Ovary (tissue), 9 donors: ENCODE measurements around the gene THBS1. TPM values are rescaled to one million over a fixed set of nuclear protein-coding genes. Genes with fewer than 3 reads are reported as not detected.

ENCODE experiments used
- DNase-seq, 5 donors: peaks; one replicate each; pipeline ENCODE4 v3.0.0-alpha.2; 2019 to 2020
- H3K27ac ChIP-seq, 2 donors: fragments of 200-600 bp; one replicate each; pipeline versions ENCODE4 v1.5.1 to v1.8.0; 2019 to 2022
- H3K27me3 ChIP-seq: fragments of 200-600 bp; one replicate; pipeline ENCODE4 v1.8.0; 2022
- H3K36me3 ChIP-seq: fragments of 200-600 bp; sonication (generic); one replicate; pipeline ENCODE4 v1.5.1; 2019
- H3K4me1 ChIP-seq: one replicate; pipeline ENCODE4 v1.8.1; 2013; ENCODE audit warnings: mild to moderate bottlenecking, moderate library complexity; ENCODE audit not compliant: insufficient read depth
- H3K4me3 ChIP-seq: fragments of 200-600 bp; sonication (generic); one replicate; pipeline ENCODE4 v1.5.1; 2017
- H3K9me3 ChIP-seq, 2 donors: fragments of 200-600 bp in 1 of 2; sonication (generic) in 1 of 2; one replicate each; pipeline versions ENCODE4 v1.5.1 to v1.8.1; 2013 to 2019; ENCODE audit warnings: mild to moderate bottlenecking in 1 of 2, moderate library complexity in 1 of 2
- EP300 ChIP-seq: sonication (generic); formaldehyde crosslinking; IDR thresholded peaks from one replicate; pipeline ENCODE4 v1.6.1; 2017; ENCODE audit warnings: antibody characterized with exemption
- POLR2A ChIP-seq: fragments of 450-650 bp; IDR thresholded peaks from one replicate; pipeline ENCODE4 v1.6.1; 2017; ENCODE audit warnings: antibody characterized with exemption, mild to moderate bottlenecking, moderate library complexity
- WGBS, 3 donors: extraction: QIAGEN DNeasy Blood & Tissue Kit in 1 of 3; methylation state at CpG; one replicate each; pipeline versions ENCODE4 v1.1.5 to v1.1.7; 2013 to 2017; 5-methylcytosine and 5-hydroxymethylcytosine counted together
- intact Hi-C, 4 donors: fragments of 100-400 bp; cut with DNase I; formaldehyde crosslinking; loops; one replicate each; pipeline versions ENCODE4 v1.11.0 to v1.15.1; 2022 to 2023
- polyA plus RNA-seq, 2 donors: library from polyadenylated mRNA; stranded (reverse); fragments of 200-250 nt in 1 of 2; fragments of 350-450 nt in 1 of 2; fragmentation: Illumina TruSeq in 1 of 2; extraction: RNeasy Lipid Tissue Mini Kit (QIAGEN cat#74804) in 1 of 2; gene quantifications; one replicate each; pipeline ENCODE4 v1.2.3, GENCODE V29; 2013 to 2014
- total RNA-seq, 7 donors: library from RNA; depleted of rRNA in 2 of 7; stranded (reverse); fragments of >200 nt in 2 of 7; fragmentation: NEBNext Ultra II Directional in 3 of 7; extraction: Animal tissue kit (Norgen Biotek cat#: 25700) in 3 of 7; gene quantifications; one replicate each; pipeline versions ENCODE4 v1.1.0 to v1.2.4, GENCODE V29; 2016 to 2023
- TF ChIP-seq, protein P1 (sequence below), 3 donors: fragments of 450-650 bp in 2 of 3; fragments of 200-600 bp in 1 of 3; IDR thresholded peaks; one replicate each; pipeline versions ENCODE4 v1.5.1 to v1.8.0; 2016 to 2022; ENCODE audit warnings: antibody characterized with exemption in 3 of 3, mild to moderate bottlenecking in 1 of 3
- donor health status: DM: no; HTN: no; CAD: no; lungs with moderate emphysema.
- donor health status: DM: no; HTN: no; CAD: no.
- donor health status: Bipolar disorder and iron deficiency.
- donor health status: DM: yes; HTN: yes; CAD: no.
- donor health status: DM: no; HTN: no; CAD: no.
- donor health status: DM: yes; HTN: yes; CAD: no.

THBS1 gene
- total and polyA plus RNA-seq, 9 donors = 53.6 to 428 (median 154) TPM

DNA sequence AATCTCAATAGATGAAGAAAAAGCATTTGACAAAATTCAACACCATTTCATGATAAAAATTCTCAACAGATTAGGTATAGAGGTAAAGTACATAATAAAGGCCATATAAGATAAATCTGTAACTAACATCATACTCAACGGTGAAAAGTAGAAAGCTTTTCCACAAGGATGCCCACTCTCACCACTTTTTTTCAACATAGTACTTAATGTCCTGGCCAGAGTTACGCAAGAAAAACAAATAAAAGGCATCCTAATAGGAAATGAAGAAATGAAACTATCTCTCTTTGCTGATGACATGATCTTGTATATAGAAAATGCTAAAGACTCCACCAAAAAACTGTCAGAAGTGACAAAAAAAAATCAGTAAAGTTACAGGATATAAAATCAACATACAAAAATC, 33.0 kb downstream of the THBS1 start:
- Histone ChIP-seq H3K27ac (no peak overlapping the region), H3K27me3 (no peaks in the 10 kb centered on the region), H3K4me1 (no peaks in the 10 kb centered on the region), H3K4me3 (no peak overlapping the region), H3K36me3 (no peaks in the 10 kb centered on the region), H3K9me3 (no peaks in the 10 kb centered on the region)
- no peak for TF ChIP-seq POLR2A
- TF ChIP-seq, protein P1, sequence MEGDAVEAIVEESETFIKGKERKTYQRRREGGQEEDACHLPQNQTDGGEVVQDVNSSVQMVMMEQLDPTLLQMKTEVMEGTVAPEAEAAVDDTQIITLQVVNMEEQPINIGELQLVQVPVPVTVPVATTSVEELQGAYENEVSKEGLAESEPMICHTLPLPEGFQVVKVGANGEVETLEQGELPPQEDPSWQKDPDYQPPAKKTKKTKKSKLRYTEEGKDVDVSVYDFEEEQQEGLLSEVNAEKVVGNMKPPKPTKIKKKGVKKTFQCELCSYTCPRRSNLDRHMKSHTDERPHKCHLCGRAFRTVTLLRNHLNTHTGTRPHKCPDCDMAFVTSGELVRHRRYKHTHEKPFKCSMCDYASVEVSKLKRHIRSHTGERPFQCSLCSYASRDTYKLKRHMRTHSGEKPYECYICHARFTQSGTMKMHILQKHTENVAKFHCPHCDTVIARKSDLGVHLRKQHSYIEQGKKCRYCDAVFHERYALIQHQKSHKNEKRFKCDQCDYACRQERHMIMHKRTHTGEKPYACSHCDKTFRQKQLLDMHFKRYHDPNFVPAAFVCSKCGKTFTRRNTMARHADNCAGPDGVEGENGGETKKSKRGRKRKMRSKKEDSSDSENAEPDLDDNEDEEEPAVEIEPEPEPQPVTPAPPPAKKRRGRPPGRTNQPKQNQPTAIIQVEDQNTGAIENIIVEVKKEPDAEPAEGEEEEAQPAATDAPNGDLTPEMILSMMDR (IDR thresholded peaks at IDR 0.05) = no peak
- no peak for TF ChIP-seq EP300
- WGBS, 3 donors = 72 to 98% (median 98%) methylated on average over 2 of the region's 2 CpGs
- intact Hi-C loops = no loop called here
- DNase-seq = no peak

DNA sequence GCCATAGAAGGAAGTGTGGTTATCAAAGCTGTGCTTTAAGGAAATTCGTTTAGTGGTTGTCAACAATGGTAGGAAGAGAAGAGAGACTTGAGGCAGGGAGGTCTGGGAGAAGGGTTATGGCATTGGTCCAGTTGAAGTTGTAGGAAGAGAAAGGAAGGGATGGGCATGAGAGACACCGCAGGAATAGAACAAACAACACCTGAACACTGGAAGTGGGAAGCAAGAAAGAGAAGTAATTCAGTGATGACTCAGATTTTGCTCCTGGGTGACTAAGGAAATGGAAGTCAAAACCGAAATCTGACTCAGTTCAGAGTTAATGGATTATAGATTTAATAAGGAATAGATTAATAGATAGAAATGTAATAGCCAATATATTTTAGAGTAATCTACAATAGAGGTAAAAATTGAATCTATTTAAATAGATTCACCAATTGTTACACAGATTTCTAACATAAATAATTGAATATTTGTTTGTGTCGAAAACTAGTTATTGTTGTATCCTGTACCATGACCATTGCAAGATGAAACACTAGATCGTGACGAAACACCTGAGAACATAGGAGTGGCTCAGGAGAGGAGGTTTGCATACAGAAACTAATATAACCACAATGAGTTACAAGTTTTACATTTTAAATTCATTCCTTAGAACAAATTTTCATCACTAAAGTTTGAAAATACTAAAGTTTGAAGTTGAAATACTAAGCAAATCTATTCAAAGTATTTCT, 36.0 kb downstream of the THBS1 start:
- Histone ChIP-seq H3K4me1 (no peaks in the 10 kb centered on the region), H3K27me3 (no peaks in the 10 kb centered on the region), H3K27ac (no peak overlapping the region), H3K36me3 (no peaks in the 10 kb centered on the region), H3K4me3 (no peak overlapping the region), H3K9me3 (no peaks in the 10 kb centered on the region)
- no peak for DNase-seq
- WGBS, 3 donors = 85 to 90% (median 86%) methylated on average over 6 of the region's 6 CpGs
- intact Hi-C loops = no loop called here
- TF ChIP-seq, protein P1 (IDR thresholded peaks at IDR 0.05) = no peak

DNA sequence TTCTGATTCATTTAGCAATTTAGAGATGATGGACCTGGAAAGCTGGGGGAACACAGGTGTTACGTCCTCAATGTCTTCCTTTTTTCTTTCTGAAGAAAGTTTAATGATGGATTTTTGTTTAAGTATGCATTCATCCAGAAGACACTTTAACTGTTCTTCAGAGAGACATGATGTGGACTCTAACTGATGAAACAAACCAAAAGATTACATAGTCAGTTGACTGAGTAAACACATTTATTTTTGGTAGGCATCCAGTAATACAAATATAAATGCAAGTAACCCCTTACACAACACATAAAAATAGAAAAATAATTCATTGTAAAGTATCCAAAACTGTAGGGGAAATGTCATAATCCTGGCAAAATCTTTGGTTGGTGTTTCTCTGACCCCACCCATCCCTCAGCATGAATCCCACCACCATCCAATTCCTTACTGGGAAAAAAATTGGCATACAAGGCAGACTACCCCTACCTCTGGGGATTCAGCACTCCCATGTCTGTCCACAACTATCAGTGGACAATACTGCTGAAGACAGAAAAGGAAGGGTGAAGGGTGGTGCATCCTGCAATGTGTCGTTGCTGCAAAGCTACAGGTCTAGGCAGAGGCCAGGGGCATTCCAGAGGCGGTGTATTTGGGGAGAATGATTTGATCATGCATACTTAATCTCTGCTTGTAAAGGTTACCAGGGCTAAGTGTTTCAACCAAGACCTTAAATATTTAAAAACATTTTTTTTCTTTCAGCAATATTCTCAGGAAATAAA, 37.4 kb downstream of the THBS1 start:
- no peak for DNase-seq
- no peak overlapping the region for H3K27ac ChIP-seq
- H3K4me3 ChIP-seq = no peak overlapping the region
- H3K36me3 ChIP-seq = no peaks in the 10 kb centered on the region
- WGBS, 3 donors = 85 to 91% (median 87%) methylated on average over 3 of the region's 3 CpGs
- H3K27me3 ChIP-seq = no peaks in the 10 kb centered on the region
- no peaks in the 10 kb centered on the region for H3K4me1 ChIP-seq
- TF ChIP-seq POLR2A = no peak
- TF ChIP-seq EP300 = no peak
- TF ChIP-seq, protein P1 (IDR thresholded peaks at IDR 0.05) = no peak
- intact Hi-C loops = no loop called here
- no peaks in the 10 kb centered on the region for H3K9me3 ChIP-seq

DNA sequence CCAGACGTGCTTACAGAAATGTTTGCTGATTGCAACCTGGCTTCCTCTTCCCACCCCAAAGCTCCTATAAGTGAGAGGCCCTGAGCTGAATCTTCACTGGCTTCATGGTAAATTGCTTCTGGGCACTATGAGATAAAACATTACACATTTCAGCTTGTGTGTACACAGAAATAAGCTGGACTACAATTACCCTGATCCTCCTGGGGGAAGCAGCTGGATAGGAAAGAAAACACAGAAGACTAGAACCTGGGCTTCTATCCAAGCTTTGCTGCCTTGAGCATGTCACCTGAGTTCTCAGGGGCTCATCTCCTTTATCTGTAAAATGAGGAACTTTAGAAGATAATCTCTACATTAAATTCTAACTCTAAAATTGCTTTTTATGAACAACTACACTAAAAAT, 40.3 kb downstream of the THBS1 start:
- H3K4me3 ChIP-seq = no peak overlapping the region
- WGBS, 3 donors = 64 to 84% (median 80%) methylated on average over 1 of the region's 1 CpG
- no peak for DNase-seq
- no peaks in the 10 kb centered on the region for H3K27me3 ChIP-seq
- H3K36me3 ChIP-seq = no peaks in the 10 kb centered on the region
- H3K27ac ChIP-seq = no peak overlapping the region
- H3K4me1 ChIP-seq = peaks cover 8% of the 10 kb centered on the region
- no peak for TF ChIP-seq POLR2A
- TF ChIP-seq, protein P1 (IDR thresholded peaks at IDR 0.05) = no peak
- no peak for TF ChIP-seq EP300
- H3K9me3 ChIP-seq = no peaks in the 10 kb centered on the region
- intact Hi-C loops = no loop called here
